B cell (primary cell): ENCODE data around the gene HS6ST3.

Experiments used
- CTCF ChIP-seq: fragments of 200-600 bp; IDR thresholded peaks from one replicate; pipeline ENCODE4 v1.8.0; 2022; ENCODE audit warnings: antibody characterized with exemption, mild to moderate bottlenecking
- EZH2 ChIP-seq: IDR thresholded peaks from 2 replicates; pipeline ENCODE4 v1.6.1; 2012; ENCODE audit warnings: borderline replicate concordance, low read depth, mild to moderate bottlenecking, moderate library complexity, low read length; ENCODE audit not compliant: insufficient read depth, poor library complexity, severe bottlenecking

- TF ChIP-seq EZH2 (no peak), CTCF (no peak)
Measured at GRCh38 chr13:96794669-96795068, 704.8 kb downstream of the HS6ST3 start.
